RCC 7860 (cell line): ENCODE results near the gene RNF130.
"Not testable (repeated sequence)": the region's sequence is repeated elsewhere in the genome, so short reads cannot be mapped to it uniquely, and the experiment has no call there.

Experiments
- DNase-seq: peaks from one replicate; pipeline ENCODE4 v3.0.0-alpha.2; 2015; ENCODE audit warnings: low spot score
- FAIRE-seq: peaks from 2 replicates; lab custom pipeline; 2012; peaks lifted over from hg19 to GRCh38; lab: Jason Lieb, UNC

The RNF130 gene

DNA sequence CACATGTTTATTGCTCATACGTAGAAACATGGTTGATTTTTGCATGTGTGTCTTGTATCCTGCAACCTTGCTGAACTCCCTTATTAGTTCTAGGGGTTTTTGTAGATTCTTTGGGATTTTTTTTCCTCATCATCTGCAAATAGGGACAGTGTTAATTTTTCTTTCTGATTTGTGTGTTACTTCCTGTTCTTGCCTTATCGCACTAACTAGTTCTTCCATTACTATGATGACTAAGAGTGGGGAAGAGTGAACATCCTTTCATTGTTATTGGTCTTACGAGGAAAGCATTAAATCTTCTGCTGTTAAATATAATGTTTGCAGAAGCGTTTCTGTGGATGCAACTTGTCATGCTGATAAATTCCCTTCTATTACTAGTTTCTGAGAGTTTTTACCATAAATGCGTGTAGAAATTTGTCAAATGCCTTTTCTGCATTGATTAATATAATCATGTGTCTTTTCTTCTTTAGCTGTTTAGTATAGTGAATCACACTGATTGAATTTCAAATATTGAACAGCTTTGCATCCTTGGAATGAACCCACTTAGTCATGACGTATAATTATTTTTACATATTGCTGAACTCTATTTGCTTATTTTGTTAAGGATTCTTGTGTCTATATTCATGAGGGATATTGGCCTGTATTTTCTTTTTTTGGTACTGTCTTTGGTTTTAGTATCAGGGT, 32.1 kb upstream of the RNF130 start:
- FAIRE-seq = no peak

DNA sequence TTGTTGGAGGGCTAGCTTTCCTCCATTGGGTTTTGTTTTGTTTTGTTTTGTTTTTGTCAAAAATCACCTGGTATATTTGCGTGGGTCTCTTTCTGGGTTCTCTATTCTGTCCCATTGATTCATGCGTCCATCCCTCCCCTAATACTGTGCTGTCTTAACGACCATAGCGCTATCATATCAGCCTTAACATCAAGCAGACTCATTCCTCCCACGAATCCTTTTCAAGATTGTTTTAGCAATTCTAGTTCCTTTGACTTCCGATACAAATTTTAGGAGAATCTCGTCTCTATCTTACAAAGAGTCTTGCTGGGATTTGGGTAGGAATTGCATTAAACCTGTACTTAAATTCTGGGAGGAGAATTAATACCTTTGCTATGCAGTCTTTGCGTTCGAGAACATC, 31.1 kb upstream of the RNF130 start:
- FAIRE-seq (no peak), DNase-seq (no peak)

More for the DNA sequence above, 32.1 kb upstream of the RNF130 start:
- DNase-seq = no peak

DNA sequence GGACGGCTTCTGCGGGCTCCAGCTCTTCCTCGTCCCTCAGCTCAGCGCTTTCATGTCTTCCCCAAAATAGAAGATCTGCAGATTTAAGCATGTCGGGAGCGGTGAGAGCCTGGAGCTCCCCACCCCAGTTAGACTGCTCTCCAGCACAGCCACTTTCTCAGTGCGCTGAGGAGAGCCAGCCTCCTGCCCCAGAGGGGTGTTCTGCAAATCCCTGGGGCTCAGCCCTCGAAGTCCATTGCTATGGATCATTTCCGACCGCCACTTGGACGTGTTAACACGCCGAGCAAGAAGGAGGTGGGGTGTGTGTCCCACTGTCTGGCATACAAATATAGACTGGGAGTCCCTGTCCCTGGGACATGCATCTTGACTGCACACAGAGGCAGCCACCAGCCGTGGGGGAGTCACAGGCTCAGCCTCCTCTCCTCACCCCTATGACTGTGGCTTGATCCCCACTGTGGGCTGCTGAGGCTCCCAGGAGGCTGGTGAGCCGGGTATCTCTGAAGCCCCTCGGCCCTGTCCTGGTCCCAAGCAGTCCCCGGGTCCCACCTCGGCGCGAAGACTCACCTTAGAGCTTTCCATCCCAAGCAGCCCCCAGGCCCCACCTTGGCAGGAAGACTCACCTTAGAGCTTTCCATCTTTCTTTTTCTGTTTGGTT, 30.0 kb upstream of the RNF130 start:
- DNase-seq = no peak
- no peak for FAIRE-seq

DNA sequence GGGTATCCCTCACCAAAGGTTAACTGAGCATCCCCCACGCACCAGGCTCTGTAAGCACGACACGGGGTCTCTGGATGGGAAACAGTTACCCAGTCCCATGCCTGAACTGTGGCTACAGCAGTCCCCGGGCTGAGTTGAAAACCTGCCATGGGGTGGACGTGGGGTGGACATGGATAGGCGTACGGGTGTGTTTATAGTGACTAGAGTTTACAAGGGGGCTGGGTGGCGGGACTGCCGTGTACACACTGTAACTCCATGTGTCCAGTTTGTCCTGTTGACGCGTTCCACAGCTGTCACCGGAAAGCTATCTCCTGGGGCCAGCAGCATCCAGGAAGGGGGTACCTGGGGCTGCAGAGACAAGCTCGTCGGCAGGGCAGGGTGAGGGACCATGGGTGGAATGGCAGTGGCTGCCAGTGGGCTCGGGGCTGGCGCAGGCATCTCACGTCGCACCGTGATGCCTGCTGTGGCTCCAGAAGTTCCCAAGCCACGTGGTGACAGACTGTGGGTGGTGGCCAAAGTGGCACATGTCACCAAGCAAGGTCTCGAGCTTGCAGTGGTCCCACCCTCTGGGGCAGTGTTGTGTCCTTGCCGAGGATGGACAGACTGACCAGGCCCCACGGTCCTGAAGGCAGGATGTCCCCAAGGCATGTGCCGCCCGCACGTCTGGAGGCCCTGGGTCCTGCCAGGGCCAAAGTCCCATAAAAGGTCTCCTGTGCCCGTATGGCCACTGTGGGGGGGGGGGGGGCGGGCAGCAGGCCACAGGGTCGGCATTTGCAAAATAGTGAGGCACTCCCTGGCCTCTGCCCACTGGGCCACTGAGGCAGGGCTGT, 29.3 kb upstream of the RNF130 start:
- FAIRE-seq (no peak), DNase-seq (no peak)

DNA sequence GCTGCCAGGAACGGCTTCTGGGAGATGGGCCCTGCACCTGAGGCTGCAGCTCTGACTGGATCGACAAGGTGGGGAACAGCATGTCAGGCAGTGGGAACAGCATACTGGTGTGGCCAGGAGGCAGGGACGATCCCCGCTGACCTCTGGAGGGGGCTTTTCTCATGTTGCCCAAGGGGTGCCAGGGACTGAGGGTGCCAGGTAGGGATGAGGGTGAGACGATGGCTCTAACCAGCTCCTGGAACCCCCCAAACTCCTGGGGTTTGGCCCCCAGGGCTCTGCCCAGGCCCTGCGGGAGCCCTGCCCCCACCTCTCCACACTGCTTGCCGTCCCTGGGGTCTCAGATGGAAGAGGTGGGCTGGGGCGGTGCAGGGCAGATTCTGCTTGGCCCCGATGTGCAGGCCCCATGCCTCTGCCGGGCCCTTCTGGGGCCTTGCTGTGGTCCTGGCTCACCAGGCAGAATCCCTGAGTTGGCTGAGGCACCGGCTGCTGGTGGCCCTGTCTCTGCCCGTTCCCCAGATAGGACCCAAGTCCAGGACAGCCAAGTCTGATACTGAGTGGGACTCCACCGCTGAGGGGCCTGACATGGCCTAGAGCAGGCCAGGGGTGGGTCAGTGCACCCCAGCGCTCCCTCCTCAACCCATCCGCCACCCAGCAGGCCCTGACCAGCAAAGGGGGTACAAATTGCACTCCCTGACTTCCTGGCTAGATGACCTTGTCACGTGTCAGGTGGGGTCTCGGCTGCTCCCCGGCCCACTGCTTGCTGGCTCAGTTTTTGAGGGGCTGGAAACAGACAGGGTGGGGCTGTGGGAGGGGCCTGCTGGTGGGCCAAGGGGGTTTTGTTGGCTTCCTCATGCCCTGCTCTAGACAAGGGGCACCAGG, 28.4 kb upstream of the RNF130 start:
- FAIRE-seq = no peak
- no peak for DNase-seq

DNA sequence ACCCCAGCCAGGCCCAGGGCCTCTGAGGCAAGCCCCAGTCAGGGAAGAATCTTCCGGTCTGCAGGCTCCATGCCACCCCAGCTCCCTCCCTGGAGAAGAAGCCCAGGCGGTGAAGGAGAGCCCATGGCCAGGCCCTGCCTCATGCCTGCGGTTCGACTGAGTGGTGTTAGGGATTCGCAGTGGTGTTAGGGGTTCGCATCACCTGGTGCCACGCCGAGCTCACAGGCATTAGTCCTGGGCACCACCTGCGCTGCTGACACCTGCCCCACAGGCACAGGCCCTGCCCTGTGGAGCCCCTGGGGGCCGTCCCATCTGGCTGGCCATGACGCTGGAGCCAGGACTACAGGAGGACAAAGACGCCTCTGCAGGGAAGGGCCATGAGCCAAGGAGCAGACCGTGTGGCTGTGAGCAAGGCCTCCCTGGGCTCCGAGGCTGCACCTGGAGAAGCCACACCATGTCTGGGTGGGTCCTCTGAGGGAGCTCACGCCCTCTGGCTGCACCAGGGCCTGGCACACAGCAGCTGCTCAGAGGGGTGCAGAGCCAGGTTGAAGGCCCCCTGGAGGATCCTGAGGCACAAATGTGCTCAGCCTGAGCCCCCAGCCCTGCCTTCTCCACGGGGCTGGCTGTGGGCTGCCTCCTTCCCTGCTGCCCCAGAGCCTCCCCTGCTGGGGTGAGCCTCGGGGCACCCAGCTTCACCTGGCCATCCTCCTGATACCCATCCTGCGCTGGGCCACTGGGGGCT, 27.6 kb upstream of the RNF130 start:
- FAIRE-seq = no peak
- DNase-seq = no peak

DNA sequence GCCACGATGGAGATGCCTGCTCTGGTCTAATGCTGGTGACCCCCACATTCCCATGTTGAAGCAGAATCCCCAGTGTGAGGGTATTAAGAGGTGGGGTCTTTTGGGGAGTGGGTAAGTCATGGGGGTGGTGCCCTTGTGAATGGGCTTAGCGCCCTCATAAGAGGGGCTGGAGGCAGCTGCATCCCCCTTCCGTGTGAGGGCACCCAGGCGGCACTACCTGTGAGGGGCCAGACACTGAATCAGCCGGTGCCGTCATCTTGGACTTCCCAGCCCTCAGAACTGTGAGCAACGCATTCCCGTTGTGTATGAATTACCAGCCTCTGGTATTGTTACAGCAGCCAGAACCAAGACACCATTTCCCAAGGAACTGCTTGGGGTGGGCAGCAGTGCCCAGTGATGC, 27.0 kb upstream of the RNF130 start:
- FAIRE-seq (no peak), DNase-seq (no peak)

DNA sequence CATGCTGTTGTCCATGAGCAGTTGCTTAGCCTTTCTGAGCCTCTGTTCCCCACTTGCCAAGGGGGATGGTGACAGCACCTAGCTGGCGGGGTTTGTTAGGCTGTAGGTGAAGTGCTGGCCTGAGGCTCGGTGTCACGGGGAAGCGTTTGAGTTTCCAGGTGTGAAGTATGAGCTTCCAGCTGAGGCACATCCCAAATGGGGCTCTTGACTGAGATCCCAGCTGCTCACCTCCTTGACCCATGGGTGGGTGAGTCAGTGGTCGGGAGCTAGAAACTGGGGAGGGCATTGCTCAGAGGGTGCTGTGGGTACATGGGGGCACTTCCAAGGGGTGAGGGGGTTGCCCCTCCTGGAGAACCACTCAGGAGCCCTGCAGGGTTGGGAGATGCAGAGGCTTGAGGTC, 26.4 kb upstream of the RNF130 start:
- FAIRE-seq = no peak

DNA sequence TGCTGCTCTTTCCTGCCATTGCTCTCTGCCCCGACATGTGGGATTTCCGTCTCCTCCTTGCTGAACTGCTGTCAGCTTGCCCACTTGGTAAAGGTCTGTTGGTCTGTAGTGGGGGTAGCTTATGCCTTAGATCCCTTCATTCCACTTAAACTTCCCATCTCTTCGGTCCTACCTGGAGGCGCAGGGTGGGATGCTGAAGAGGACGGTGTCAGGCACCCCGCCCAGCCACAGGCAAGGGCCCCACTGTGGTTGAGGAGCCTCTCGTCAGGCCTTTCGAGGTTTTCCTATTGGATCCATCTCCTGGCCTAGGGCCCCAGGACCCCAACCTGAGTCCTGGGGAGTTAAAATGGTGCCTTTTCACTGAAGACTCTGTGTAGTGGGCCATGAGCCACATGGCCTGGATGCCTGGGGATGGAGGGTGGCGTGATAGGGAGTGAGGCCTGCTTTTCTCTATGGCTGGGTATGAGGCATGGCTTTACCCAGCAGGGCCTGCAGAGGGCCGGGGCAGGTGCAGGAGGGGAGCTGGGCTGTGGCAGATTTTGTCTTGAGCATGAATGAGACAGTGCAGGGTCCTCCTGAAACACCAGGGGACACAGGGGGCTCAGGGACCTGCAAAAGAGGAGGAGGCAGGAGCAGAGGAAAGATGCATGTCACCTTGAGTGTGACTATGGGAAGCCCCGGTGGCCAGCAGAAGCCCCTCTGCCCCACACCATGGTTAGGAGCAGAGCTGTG, 25.8 kb upstream of the RNF130 start:
- FAIRE-seq = no peak
- DNase-seq = no peak

More for the DNA sequence above, 26.4 kb upstream of the RNF130 start:
- no peak for DNase-seq

DNA sequence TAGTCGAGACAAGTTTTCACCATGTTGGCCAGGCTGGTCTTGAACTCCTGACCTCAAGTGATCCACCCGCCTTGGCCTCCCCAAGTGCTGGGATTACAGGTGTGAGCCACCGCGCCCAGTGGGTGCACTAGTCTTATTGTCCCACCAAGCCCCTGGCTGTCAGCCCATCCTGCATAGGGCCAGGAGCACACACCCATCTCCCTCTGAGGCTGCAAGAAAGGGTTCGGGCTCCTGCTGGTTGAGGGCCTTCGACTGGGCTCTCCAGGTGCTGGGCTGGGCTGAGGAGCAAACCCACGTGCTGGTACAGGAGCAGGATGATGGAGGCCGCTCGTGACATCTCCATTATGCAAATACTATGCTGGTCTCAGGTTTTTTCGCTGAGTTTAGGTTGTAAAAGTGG, 25.1 kb upstream of the RNF130 start:
- no peak for FAIRE-seq
- no peak for DNase-seq

DNA sequence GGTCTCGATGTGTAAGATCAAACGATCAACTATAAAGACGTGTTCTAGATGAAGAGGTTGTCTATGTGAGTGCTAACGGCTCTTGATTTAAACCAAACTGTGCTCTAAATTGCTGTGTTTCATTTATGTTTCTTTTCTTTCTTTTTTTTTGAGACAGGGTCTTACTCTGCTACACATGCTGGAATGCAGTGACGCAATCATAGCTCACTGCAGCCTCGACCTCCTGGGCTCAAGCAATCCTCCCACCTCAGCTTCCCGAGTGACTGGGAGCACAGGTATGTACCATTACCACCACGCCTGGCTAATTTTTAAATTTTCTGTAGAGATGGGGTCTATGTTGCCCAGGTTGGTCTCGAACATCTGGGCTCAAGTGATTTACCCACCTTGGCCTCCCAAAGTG, 24.0 kb upstream of the RNF130 start:
- DNase-seq (no peak), FAIRE-seq (no peak)

DNA sequence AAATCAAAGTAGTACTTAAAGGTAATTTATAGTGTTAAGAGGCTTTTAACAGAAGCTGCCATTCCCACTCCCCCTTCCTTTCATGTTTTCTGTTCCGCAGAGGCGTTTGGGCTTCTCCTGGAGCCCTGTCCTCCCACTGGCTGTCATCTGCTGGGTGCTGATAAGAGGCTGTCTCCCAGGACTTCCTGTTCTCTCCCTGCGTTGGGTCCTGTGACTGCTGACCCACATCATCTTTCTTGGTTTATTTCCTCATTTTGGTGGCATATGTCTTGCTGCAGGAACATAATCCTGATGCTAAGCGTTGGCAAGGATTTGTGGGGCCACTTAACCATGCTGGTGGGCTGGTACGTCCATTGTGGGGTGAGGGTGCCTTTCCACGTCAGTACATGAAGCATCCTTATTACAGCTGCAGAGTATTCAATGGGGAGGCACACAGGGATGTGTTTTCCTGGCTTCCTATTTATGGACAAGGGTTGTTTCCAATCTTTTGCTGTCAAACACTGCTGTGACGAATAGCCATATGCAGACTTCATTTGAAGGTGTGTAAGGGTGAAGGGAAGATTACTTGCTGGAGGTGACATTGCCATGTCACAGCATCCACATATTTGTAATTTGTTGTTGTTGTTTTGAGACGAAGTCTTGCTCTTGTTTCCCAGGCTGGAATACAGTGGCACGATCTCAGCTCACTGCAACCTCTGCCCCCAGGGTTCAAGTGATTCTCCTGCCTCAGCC, 22.3 kb upstream of the RNF130 start:
- no peak for FAIRE-seq
- no peak for DNase-seq

DNA sequence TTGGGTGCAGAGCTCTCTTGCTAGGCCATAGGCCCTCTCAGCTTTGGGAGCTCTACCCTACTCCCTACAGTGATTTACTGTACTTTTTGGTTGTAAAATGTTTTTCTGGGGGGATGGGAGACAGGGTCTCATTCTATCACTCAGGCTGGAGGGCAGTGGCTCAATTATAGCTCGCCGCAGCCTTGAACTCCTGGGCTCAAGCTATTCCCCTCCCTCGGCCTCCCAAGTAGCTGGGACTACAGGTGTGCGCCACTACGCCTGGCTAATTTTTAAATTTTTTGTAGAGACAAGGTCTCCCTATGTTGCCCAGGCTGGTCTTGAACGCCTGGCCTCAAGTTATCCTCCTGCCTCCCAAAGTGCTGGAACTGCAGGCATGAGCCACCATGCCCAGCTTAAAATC, 21.7 kb upstream of the RNF130 start:
- FAIRE-seq = no peak

DNA sequence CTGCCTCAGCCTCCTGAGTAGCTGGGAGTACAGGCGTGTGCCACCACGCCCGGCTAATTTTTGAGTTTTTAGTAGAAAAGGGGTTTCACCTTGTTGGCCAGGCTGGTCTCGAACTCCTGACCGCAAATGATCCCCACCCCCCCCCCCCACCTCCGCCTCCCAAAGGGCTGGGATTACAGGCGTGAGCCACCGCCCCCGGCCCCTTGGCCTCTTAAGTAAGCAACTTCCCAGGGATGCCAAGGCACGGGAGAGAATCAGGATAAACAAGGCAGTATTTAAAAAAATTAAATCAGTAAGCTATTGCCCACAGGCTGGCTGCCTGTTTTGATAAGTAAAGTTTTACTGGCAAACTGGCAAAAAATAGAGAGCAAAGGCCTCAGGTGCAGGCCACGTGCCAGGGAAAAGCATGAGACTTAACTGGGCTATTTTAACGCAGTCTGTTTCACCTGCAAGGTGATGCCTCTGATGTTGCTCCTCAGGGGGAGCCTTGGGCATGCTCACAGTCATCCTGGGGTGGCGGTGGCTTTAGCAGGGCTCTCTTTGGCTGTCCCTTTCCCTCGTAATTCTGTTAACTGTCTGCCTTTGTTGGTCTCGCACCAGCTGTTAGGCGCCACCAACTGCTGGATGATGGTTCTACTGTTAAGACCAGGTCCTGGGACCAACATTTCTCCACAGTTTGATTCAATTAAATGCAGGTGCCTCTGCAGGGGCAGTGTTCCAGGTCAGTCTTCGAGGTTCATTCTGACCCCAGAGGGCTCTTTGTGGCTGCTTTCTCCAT, 19.4 kb upstream of the RNF130 start:
- DNase-seq (peak; percentile 31), FAIRE-seq (no peak)

More for the DNA sequence above, 21.7 kb upstream of the RNF130 start:
- DNase-seq = no peak

DNA sequence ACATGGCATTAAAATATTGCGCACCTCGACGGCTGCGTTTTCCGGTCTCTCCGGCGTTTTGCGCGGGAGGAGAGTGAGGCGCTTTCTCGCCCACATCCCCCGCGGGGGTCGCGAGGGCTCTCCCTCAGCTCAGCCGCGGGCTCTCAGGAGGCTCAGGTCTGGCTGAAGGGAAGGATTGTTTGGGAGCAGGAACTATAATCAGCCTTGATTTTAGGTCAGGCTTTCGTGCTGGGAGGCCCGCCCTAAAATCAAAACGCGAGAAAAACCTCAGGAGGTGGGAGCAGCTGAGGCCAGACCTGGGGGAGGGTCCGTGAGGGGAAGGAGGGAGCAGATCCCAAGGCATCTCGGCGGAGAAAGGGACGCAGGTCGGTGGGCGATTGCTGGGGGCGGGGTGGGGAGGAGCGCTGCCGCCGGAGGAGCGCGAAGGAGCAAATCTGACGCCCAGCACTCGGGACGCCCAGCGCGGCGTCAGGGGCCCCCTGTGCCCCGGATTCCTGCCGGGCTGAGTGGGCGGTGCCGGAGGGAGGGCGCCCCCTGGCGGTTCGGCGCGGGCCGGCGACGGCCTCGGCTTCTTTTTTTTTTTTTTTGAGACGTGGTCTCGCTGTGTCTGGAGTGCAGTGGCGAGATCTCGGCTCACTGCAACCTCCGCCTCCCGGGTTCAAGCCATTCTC, 18.7 kb upstream of the RNF130 start:
- DNase-seq (no peak), FAIRE-seq (no peak)

DNA sequence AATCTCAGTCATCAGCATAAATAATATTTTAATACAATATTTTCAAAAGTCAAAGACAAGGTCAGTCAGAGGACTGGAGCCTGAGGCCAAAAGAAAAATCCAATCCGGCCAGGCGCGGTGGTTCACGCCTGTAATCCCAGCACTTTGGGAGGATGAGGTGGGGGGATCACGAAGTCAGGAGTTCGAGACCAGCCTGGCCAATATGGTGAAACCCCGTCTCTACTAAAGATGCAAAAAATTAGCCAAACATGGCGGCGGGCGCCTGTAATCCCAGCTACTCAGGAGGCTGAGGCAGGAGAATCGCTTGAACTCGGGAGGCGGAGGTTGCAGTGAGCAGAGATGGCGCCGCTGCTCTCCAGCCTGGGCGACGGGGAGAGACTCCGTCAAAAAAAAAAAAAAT, 18.1 kb upstream of the RNF130 start:
- not testable (repeated sequence) for DNase-seq, FAIRE-seq

DNA sequence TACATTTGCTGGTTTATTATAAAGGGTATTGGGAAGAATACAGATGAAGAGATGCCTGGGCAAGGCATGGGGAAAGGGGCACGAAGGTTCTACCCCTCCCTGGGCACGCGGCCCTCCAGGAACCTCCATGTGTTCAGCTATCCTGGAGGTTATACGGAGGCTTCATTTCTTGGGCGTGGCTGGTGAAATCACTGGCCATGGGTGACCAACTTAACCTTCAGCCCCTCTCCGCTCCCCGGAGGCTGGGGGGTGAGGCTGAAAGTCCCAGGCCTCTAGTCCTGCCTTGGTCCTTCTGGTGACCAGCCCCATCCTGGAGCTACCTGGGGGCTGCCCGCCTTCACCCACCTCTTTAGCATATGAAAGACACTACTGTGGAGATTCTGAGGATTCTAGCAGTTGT, 17.0 kb upstream of the RNF130 start:
- DNase-seq (no peak), FAIRE-seq (no peak)
